ENCODE data around the gene DNER.
"Not testable (repeated sequence)": the region's sequence is repeated elsewhere in the genome, so short reads cannot be mapped to it uniquely, and the experiment has no call there.

Gene DNER, protein sequence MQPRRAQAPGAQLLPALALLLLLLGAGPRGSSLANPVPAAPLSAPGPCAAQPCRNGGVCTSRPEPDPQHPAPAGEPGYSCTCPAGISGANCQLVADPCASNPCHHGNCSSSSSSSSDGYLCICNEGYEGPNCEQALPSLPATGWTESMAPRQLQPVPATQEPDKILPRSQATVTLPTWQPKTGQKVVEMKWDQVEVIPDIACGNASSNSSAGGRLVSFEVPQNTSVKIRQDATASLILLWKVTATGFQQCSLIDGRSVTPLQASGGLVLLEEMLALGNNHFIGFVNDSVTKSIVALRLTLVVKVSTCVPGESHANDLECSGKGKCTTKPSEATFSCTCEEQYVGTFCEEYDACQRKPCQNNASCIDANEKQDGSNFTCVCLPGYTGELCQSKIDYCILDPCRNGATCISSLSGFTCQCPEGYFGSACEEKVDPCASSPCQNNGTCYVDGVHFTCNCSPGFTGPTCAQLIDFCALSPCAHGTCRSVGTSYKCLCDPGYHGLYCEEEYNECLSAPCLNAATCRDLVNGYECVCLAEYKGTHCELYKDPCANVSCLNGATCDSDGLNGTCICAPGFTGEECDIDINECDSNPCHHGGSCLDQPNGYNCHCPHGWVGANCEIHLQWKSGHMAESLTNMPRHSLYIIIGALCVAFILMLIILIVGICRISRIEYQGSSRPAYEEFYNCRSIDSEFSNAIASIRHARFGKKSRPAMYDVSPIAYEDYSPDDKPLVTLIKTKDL

DNA sequence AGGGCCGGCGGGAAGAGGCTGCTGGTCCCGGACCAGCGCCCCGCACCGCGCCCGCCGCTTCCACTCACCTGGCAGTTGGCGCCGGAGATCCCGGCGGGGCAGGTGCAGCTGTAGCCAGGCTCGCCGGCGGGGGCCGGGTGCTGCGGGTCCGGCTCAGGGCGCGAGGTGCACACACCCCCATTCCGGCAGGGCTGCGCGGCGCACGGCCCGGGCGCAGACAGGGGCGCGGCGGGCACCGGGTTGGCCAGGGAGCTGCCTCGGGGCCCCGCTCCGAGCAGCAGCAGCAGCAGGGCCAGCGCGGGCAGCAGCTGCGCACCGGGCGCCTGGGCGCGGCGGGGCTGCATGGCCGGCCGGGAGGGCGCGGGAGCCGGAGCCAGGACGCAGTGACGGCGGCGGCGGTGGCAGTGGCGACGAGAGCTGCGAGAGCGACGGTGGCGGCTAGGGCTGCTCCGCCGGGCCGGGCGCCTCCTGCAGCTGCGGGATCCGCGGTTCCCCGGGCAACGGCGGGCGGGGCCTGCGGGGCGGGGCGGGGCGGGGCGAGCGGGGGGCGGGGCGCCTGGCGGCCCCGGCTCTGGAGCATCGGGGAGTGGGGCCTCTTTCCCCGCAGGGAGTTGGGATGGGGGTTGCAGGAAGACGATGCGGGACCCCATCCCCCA is at the start of gene DNER:
TSS of gene DNER (minus strand) at position 476 of the 656 bp plus-strand sequence. CDS start at position 344, 132 bp downstream.
- DNase-seq: peak; percentile 37

DNA sequence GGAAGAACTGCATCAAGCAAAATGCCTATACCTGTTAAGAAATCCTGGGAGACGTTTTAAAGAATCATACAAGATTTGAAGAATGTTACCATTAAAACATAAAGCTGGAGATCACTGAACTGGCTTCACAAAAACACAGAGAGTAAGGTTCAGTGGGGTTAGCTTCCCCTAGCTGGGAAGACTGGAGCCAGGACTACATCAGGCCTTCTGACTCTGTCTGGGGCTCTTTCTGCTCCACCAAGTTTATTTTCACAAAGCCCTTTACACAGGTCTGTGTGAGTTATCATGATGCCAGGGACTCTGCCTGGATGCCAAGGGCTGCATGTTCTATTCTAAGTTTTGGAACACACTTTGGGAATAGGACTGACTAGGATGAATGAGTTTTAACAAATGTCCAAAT is 47.3 kb upstream of the DNER start:
- no peak for DNase-seq

GRCh38 chr2:229757462-229757861 is 43.1 kb upstream of the DNER start:
- not testable (repeated sequence) for DNase-seq

DNA sequence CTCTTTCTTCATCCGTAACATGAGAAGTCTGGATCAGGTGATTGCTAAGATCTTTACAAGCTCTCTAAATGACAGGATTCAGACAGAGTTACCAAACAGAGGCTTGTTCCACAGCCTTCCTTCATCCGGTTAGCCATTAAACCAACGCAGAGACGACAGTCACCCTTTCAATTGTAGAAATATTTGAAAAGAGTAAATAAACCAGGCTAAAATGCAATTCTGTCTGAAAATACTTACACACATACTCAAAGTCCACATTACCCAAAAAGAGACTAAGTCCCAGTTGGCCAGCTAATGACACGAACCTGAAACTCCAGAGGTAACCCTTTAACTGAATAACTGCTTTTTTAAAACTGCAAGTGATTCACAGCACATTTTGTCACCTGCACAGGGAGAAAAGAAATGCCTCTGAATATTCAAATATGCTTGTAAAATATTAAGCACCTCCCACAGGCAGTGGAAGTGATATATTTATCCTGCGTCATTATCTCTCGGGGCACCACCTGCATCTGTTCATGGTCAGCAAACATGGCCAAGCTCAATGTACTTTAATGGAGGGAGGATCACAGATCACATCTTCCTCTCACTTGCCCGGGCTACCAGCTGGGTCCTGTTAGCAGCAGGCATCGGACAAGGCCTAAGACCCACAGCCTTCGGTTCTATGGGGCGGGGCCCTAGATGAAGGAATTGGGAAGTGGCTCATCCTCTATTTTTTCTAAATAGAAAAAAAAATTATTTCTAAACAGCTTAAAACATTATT is 38.8 kb upstream of the DNER start:
- DNase-seq: no peak

DNA sequence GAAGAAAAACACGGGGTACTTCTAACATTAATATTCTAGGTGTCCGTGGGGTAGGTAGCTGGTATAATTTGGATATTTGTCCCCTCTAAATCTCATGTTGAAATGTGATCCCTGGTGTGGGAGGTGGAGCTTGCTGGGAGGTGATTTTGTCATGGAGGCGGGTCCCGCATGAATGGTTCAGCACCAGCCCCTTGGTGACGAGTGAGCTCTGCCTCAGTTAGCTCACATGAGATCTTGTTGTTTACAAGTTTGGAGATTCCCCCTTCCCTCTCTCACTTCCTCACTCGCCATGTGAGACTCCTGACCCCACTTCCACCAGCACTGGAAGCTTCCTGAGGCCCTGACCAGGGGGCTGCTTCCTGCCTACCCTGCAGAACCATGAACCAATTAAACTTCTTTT is 35.4 kb upstream of the DNER start:
- no peak for DNase-seq

GRCh38 chr2:229748950-229749349 is 34.6 kb upstream of the DNER start:
- DNase-seq: no peak

GRCh38 chr2:229742691-229743090 is 28.3 kb upstream of the DNER start:
- DNase-seq: not testable (repeated sequence)

DNA sequence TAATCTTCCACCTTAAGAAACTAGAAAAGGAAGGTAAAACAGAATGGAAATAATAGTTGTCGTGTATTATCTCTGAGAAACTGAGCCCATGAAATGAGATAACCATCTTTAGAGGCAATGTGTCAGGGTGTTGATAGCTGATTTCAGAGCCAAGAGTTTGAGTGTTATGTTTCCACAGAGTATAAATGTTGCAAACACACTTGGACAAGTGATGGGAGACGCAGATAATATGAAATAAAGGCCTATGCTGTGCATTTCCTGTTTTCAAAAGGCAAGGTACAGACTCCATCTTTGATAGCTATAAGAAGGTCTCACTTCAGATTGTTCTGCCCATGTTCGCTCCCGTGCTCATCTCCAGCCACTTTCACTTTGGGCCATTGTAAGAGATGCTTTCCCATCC is 25.9 kb upstream of the DNER start:
- DNase-seq: no peak

DNA sequence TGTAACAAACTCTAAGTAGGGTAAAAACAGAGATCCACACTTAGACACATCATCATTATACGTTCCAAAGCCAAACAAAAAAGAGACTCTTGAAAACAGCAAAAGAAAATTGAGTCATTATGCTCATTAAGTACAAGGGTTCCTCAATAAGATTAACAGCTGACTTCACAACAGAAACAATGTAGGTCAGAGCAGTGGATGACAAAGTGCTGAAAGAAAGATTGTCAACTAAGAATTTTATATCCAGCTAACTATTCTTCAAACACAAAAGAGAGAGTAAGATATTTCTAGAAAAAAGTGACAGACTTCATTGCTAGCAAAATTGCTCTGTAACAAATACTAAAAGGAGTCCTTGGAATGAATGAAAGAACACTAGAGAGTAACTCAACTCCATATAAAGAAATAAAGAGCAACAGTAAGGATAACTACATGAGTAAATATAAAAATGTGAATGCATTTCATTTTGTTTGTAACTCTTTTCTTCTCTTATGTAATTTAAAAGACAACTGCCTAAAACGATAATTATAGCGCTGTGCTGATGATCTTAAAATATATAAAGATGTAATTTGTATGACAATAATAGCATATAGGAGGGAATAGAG is 23.8 kb upstream of the DNER start:
- no peak for DNase-seq

- DNase-seq: no peak
Measured at GRCh38 chr2:229734410-229734809, 20.1 kb upstream of the DNER start.

- DNase-seq: no peak
Measured at GRCh38 chr2:229733611-229734245, 19.4 kb upstream of the DNER start.

- DNase-seq: no peak
Measured at GRCh38 chr2:229732897-229733296, 18.5 kb upstream of the DNER start.

- DNase-seq: no peak
Measured at GRCh38 chr2:229731916-229732315, 17.6 kb upstream of the DNER start.

GRCh38 chr2:229731363-229731762 is 17.0 kb upstream of the DNER start:
- DNase-seq: no peak

GRCh38 chr2:229728370-229728769 is 14.0 kb upstream of the DNER start:
- no peak for DNase-seq

DNA sequence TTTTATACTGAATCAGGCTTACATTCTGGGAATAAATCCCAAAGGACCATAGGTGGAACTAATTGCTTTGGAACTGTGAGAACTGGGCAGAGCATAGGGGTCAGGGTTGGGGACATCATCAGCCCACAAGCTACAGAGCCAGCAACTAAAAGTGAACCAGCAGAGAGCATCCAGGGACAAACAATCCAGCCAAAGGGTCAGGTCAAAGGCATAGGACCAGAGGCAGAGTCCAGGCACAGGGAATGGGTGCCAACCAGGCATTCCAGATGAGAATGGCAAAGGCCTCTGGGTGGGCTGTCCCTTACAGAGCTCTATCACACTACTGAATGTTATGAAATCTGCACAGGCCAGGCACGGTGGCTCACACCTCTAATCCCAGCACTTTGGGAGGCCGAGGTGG is 12.3 kb upstream of the DNER start:
- DNase-seq: no peak

GRCh38 chr2:229725716-229726574 is 11.6 kb upstream of the DNER start:
- no peak for DNase-seq

DNA sequence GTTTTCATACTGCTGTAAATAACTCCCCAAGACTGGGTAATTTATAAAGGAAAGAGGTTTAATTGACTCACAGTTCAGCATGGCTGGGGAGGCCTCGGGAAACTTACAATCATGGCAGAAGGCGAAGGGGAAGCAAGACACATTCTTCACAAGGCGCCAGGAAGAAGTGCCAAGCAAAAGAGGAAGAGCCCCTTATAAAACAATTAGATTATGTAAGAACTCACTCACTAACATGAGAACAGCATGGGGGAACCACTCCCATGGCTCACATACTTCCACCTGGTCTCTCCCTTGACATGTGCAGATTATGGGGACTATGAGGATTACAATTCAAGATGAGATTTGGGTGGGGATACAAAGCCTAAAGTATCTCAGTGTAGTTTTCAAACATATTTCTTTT is 8.8 kb upstream of the DNER start:
- not testable (repeated sequence) for DNase-seq

GRCh38 chr2:229719926-229720647 is 5.7 kb upstream of the DNER start:
- no peak for DNase-seq

GRCh38 chr2:229718057-229718456 is 3.7 kb upstream of the DNER start:
- no peak for DNase-seq

All from right hindlimb (tissue), 1 donor.